ENCODE data around the gene PARVA. TPM values are rescaled to one million over a fixed set of nuclear protein-coding genes. Genes with fewer than 3 reads are reported as not detected.
A peak's percentile ranks its signal among the peaks of the same experiment; 100 is the strongest.

The PARVA gene
- total and polyA plus RNA-seq, 2 donors (not counting 1 experiment from before 2014, with no cell fraction given) = 27.7 to 195 TPM

GRCh38 chr11:12390687-12391110, 13.3 kb downstream of the PARVA start:
- DNase-seq (ENCODE audit: low read depth in 2 of 2) = peak in 1 of 2 donors; percentile 58
- H3K4me2 ChIP-seq (ENCODE audit: extremely low read depth, insufficient read depth, low read length) = no peak overlapping the region
- no peaks in the 10 kb centered on the region for H4K20me1 ChIP-seq (ENCODE audit: control insufficient read depth, extremely low read depth, insufficient read depth, low read length)
- H3K4me3 ChIP-seq (replicated peaks in 1 of 4; ENCODE audit: control extremely low read depth in 1 of 4, insufficient read depth in 1 of 4, low read depth in 3 of 4, low read length in 4 of 4) = no peak overlapping the region
- no peak overlapping the region for H3K9ac ChIP-seq (ENCODE audit: insufficient read depth, low read length)
- H2AFZ ChIP-seq (ENCODE audit: low read length) = no peak overlapping the region
- H3K36me3 ChIP-seq (ENCODE audit: control insufficient read depth, insufficient read depth, low read length) = no peaks in the 10 kb centered on the region
- peaks cover 77% of the 10 kb centered on the region for H3K79me2 ChIP-seq (ENCODE audit: control insufficient read depth, insufficient read depth, low read length)
- TF ChIP-seq CTCF (conservative IDR thresholded peaks at IDR 0.05 in 1 of 2, IDR thresholded peaks at IDR 0.05 in 1 of 2; ENCODE audit: low read depth in 1 of 2, low read length in 2 of 2) (no peak), EZH2 (IDR thresholded peaks at IDR 0.05; ENCODE audit: low read length, missing control alignments) (no peak)
- no peaks in the 10 kb centered on the region for H3K9me3 ChIP-seq (ENCODE audit: control insufficient read depth, insufficient read depth, low read depth, low read length)
- H3K27me3 ChIP-seq (ENCODE audit: control insufficient read depth, insufficient read depth, low read length) = no peaks in the 10 kb centered on the region
- H3K4me1 ChIP-seq (ENCODE audit: control insufficient read depth, extremely low read depth, insufficient read depth, low read length) = peaks cover 4% of the 10 kb centered on the region
- no peak overlapping the region for H3K27ac ChIP-seq (ENCODE audit: insufficient read depth, low read length)

- Histone ChIP-seq H3K4me1 (ENCODE audit: control insufficient read depth, extremely low read depth, insufficient read depth, low read length) (peaks cover 4% of the 10 kb centered on the region), H3K9me3 (ENCODE audit: control insufficient read depth, insufficient read depth, low read depth, low read length) (no peaks in the 10 kb centered on the region), H3K9ac (ENCODE audit: insufficient read depth, low read length) (no peak overlapping the region), H3K36me3 (ENCODE audit: control insufficient read depth, insufficient read depth, low read length) (no peaks in the 10 kb centered on the region), H2AFZ (ENCODE audit: low read length) (no peak overlapping the region), H3K79me2 (ENCODE audit: control insufficient read depth, insufficient read depth, low read length) (peaks cover 67% of the 10 kb centered on the region), H3K27ac (ENCODE audit: insufficient read depth, low read length) (no peak overlapping the region), H3K4me2 (ENCODE audit: extremely low read depth, insufficient read depth, low read length) (no peak overlapping the region), H3K4me3 (replicated peaks in 1 of 4; ENCODE audit: control extremely low read depth in 1 of 4, insufficient read depth in 1 of 4, low read depth in 3 of 4, low read length in 4 of 4) (no peak overlapping the region), H3K27me3 (ENCODE audit: control insufficient read depth, insufficient read depth, low read length) (no peaks in the 10 kb centered on the region), H4K20me1 (ENCODE audit: control insufficient read depth, extremely low read depth, insufficient read depth, low read length) (no peaks in the 10 kb centered on the region)
- DNase-seq (ENCODE audit: low read depth in 2 of 2) = no peak
- TF ChIP-seq CTCF (conservative IDR thresholded peaks at IDR 0.05 in 1 of 2, IDR thresholded peaks at IDR 0.05 in 1 of 2; ENCODE audit: low read depth in 1 of 2, low read length in 2 of 2) = no peak
- no peak for TF ChIP-seq EZH2 (IDR thresholded peaks at IDR 0.05; ENCODE audit: low read length, missing control alignments)
Measured at GRCh38 chr11:12392672-12393071, 15.3 kb downstream of the PARVA start.

GRCh38 chr11:12393691-12394090, 16.3 kb downstream of the PARVA start:
- TF ChIP-seq EZH2 (IDR thresholded peaks at IDR 0.05; ENCODE audit: low read length, missing control alignments) = no peak
- H3K9ac ChIP-seq (ENCODE audit: insufficient read depth, low read length) = no peak overlapping the region
- H3K9me3 ChIP-seq (ENCODE audit: control insufficient read depth, insufficient read depth, low read depth, low read length) = no peaks in the 10 kb centered on the region
- H3K4me2 ChIP-seq (ENCODE audit: extremely low read depth, insufficient read depth, low read length) = no peak overlapping the region
- H3K27me3 ChIP-seq (ENCODE audit: control insufficient read depth, insufficient read depth, low read length) = no peaks in the 10 kb centered on the region
- no peaks in the 10 kb centered on the region for H4K20me1 ChIP-seq (ENCODE audit: control insufficient read depth, extremely low read depth, insufficient read depth, low read length)
- no peaks in the 10 kb centered on the region for H3K36me3 ChIP-seq (ENCODE audit: control insufficient read depth, insufficient read depth, low read length)
- peaks cover 3% of the 10 kb centered on the region for H3K4me1 ChIP-seq (ENCODE audit: control insufficient read depth, extremely low read depth, insufficient read depth, low read length)
- DNase-seq (ENCODE audit: low read depth in 2 of 2) = peak in 1 of 2 donors; percentile 46
- peaks cover 65% of the 10 kb centered on the region for H3K79me2 ChIP-seq (ENCODE audit: control insufficient read depth, insufficient read depth, low read length)
- no peak overlapping the region for H3K27ac ChIP-seq (ENCODE audit: insufficient read depth, low read length)
- no peak overlapping the region for H3K4me3 ChIP-seq (replicated peaks in 1 of 4; ENCODE audit: control extremely low read depth in 1 of 4, insufficient read depth in 1 of 4, low read depth in 3 of 4, low read length in 4 of 4)
- no peak overlapping the region for H2AFZ ChIP-seq (ENCODE audit: low read length)
